Measurements from ENCODE around the gene UBC.
"Not testable (repeated sequence)": the region's sequence is repeated elsewhere in the genome, so short reads cannot be mapped to it uniquely, and the experiment has no call there.

UBC gene

GRCh38 chr12:124931528-124931927, 17.1 kb upstream of the UBC start:
- not testable (repeated sequence) for DNase-seq (ENCODE audit: low spot score)

GRCh38 chr12:124930586-124930985, 16.1 kb upstream of the UBC start:
- no peak for DNase-seq (ENCODE audit: low spot score)

- no peak for DNase-seq (ENCODE audit: low spot score)
Observed at GRCh38 chr12:124929649-124930419, 15.4 kb upstream of the UBC start.

- no peak for DNase-seq (ENCODE audit: low spot score)
Observed at GRCh38 chr12:124928912-124929530, 14.6 kb upstream of the UBC start.

GRCh38 chr12:124928095-124928911, 13.9 kb upstream of the UBC start:
- no peak for DNase-seq (ENCODE audit: low spot score)

GRCh38 chr12:124927201-124928094, 13.0 kb upstream of the UBC start:
- peak; percentile 91 for DNase-seq (ENCODE audit: low spot score)

- not testable (repeated sequence) for DNase-seq (ENCODE audit: low spot score)
Observed at GRCh38 chr12:124925782-124926181, 11.3 kb upstream of the UBC start.

GRCh38 chr12:124925117-124925516, 10.7 kb upstream of the UBC start:
- DNase-seq (ENCODE audit: low spot score): no peak

GRCh38 chr12:124923905-124924734, 9.7 kb upstream of the UBC start:
- DNase-seq (ENCODE audit: low spot score): no peak

GRCh38 chr12:124921200-124922031, 7.0 kb upstream of the UBC start:
- DNase-seq (ENCODE audit: low spot score): peak; percentile 70

GRCh38 chr12:124920353-124920935, 6.0 kb upstream of the UBC start:
- no peak for DNase-seq (ENCODE audit: low spot score)

GRCh38 chr12:124919521-124920352, 5.3 kb upstream of the UBC start:
- DNase-seq (ENCODE audit: low spot score): no peak

GRCh38 chr12:124918622-124918988, 4.2 kb upstream of the UBC start:
- DNase-seq (ENCODE audit: low spot score): not testable (repeated sequence)

GRCh38 chr12:124917841-124918621, 3.6 kb upstream of the UBC start:
- no peak for DNase-seq (ENCODE audit: low spot score)

GRCh38 chr12:124917135-124917840, 2.8 kb upstream of the UBC start:
- peak; percentile 99 for DNase-seq (ENCODE audit: low spot score)

GRCh38 chr12:124916374-124917134, 2.1 kb upstream of the UBC start:
- peak; percentile 88 for DNase-seq (ENCODE audit: low spot score)
